ENCODE measurements around the gene SSX1.
"Not testable (repeated sequence)": the region's sequence is repeated elsewhere in the genome, so short reads cannot be mapped to it uniquely, and the experiment has no call there.

- not testable (repeated sequence) for TF ChIP-seq CTCF (IDR thresholded peaks at IDR 0.05; ENCODE audit: control extremely low read depth in 1 of 3, insufficient read depth in 1 of 3, low read depth in 1 of 3, low read length in 3 of 3); SIN3A (conservative IDR thresholded peaks at IDR 0.05 in 1 of 2, IDR thresholded peaks at IDR 0.05 in 1 of 2; ENCODE audit: low read depth in 1 of 2, low read length in 2 of 2); SUZ12 (IDR thresholded peaks at IDR 0.05; ENCODE audit: low read length); TAF1 (IDR thresholded peaks at IDR 0.05; ENCODE audit: low read depth, low read length); CBX5 (IDR thresholded peaks at IDR 0.05; ENCODE audit: low read depth, low read length); EP300 (IDR thresholded peaks at IDR 0.05; ENCODE audit: borderline replicate concordance in 1 of 2, low read depth in 2 of 2, low read length in 2 of 2); CEBPB (IDR thresholded peaks at IDR 0.05; ENCODE audit: low read depth, low read length); EGR1 (IDR thresholded peaks at IDR 0.05; ENCODE audit: borderline replicate concordance, low read depth, low read length)
- TF ChIP-seq, protein P1, sequence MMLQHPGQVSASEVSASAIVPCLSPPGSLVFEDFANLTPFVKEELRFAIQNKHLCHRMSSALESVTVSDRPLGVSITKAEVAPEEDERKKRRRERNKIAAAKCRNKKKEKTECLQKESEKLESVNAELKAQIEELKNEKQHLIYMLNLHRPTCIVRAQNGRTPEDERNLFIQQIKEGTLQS (IDR thresholded peaks at IDR 0.05; ENCODE audit: insufficient read depth, low read depth, low read length): not testable (repeated sequence)
Measured at GRCh38 chrX:48255062-48255796, at the start of gene SSX1.

Measured in H1 (cell line).